ENCODE measurements around the gene ZNF618. TPM values are rescaled to one million over a fixed set of nuclear protein-coding genes. Genes with fewer than 3 reads are reported as not detected.

ZNF618 gene
- total RNA-seq, 2 experiments from 2014 or later, result 0.22 to 0.27 TPM

GRCh38 chr9:113955076-113955752, 79.1 kb downstream of the ZNF618 start:
- POLR2A ChIA-PET, result no interaction called here
- Mint-ChIP-seq H3K27ac (no peak overlapping the region), H3K4me1 (ENCODE audit: low read depth) (no peaks in the 10 kb centered on the region), H3K9me3 (no peaks in the 10 kb centered on the region), H3K36me3 (ENCODE audit: low read depth) (no peaks in the 10 kb centered on the region), H3K27me3 (no peaks in the 10 kb centered on the region), H3K4me3 (no peak overlapping the region)
- intact Hi-C loops (cut with micrococcal nuclease), result no loop called here
- TF ChIP-seq, protein P1, sequence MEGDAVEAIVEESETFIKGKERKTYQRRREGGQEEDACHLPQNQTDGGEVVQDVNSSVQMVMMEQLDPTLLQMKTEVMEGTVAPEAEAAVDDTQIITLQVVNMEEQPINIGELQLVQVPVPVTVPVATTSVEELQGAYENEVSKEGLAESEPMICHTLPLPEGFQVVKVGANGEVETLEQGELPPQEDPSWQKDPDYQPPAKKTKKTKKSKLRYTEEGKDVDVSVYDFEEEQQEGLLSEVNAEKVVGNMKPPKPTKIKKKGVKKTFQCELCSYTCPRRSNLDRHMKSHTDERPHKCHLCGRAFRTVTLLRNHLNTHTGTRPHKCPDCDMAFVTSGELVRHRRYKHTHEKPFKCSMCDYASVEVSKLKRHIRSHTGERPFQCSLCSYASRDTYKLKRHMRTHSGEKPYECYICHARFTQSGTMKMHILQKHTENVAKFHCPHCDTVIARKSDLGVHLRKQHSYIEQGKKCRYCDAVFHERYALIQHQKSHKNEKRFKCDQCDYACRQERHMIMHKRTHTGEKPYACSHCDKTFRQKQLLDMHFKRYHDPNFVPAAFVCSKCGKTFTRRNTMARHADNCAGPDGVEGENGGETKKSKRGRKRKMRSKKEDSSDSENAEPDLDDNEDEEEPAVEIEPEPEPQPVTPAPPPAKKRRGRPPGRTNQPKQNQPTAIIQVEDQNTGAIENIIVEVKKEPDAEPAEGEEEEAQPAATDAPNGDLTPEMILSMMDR (IDR thresholded peaks at IDR 0.05), result no peak
- CTCF ChIA-PET, result no interaction called here
- ATAC-seq (no peak), DNase-seq (no peak)

GRCh38 chr9:113956901-113957300, 80.8 kb downstream of the ZNF618 start:
- no peak overlapping the region for H3K4me3 Mint-ChIP-seq
- intact Hi-C loops (cut with micrococcal nuclease), result no loop called here
- DNase-seq, result no peak
- TF ChIP-seq, protein P1 (IDR thresholded peaks at IDR 0.05), result no peak
- no peak for ATAC-seq
- no peak overlapping the region for H3K27ac Mint-ChIP-seq
- H3K4me1 Mint-ChIP-seq (ENCODE audit: low read depth), result no peaks in the 10 kb centered on the region
- H3K9me3 Mint-ChIP-seq, result no peaks in the 10 kb centered on the region
- ChIA-PET POLR2A (no interaction called here), CTCF (no interaction called here)
- no peaks in the 10 kb centered on the region for H3K36me3 Mint-ChIP-seq (ENCODE audit: low read depth)
- no peaks in the 10 kb centered on the region for H3K27me3 Mint-ChIP-seq

DNA sequence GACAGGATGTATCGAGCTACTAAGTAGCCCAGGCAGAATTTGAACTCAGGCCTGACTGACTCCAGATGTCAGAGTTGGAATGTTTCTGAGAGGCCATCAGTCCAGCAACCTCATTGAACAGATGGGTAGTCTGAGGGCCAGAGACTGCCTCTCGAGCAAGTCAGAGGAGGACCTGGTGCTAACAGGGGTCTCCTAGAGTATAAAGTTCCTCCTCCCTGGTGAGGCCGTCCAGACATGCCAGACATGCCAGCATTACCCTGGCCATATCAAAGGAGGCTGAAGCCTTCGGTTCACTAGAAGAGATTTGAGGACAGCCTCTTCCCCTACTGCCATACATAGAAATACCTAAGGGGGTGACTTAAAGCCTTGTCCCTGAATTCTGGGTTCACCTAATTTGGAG, 81.2 kb downstream of the ZNF618 start:
- no peaks in the 10 kb centered on the region for H3K27me3 Mint-ChIP-seq
- intact Hi-C loops (cut with micrococcal nuclease), result no loop called here
- no peak overlapping the region for H3K27ac Mint-ChIP-seq
- DNase-seq (no peak), ATAC-seq (no peak)
- ChIA-PET POLR2A (no interaction called here), CTCF (no interaction called here)
- H3K4me3 Mint-ChIP-seq, result no peak overlapping the region
- H3K36me3 Mint-ChIP-seq (ENCODE audit: low read depth), result no peaks in the 10 kb centered on the region
- H3K4me1 Mint-ChIP-seq (ENCODE audit: low read depth), result no peaks in the 10 kb centered on the region
- TF ChIP-seq, protein P1 (IDR thresholded peaks at IDR 0.05), result no peak
- H3K9me3 Mint-ChIP-seq, result no peaks in the 10 kb centered on the region

GRCh38 chr9:113957821-113958341, 81.8 kb downstream of the ZNF618 start:
- Mint-ChIP-seq H3K27ac (no peak overlapping the region), H3K9me3 (no peaks in the 10 kb centered on the region), H3K4me1 (ENCODE audit: low read depth) (no peaks in the 10 kb centered on the region), H3K36me3 (ENCODE audit: low read depth) (no peaks in the 10 kb centered on the region), H3K27me3 (no peaks in the 10 kb centered on the region), H3K4me3 (no peak overlapping the region)
- intact Hi-C loops (cut with micrococcal nuclease), result no loop called here
- TF ChIP-seq, protein P1 (IDR thresholded peaks at IDR 0.05), result no peak
- POLR2A ChIA-PET, result no interaction called here
- CTCF ChIA-PET, result no interaction called here
- ATAC-seq (no peak), DNase-seq (no peak)

- intact Hi-C loops (cut with micrococcal nuclease), result no loop called here
- Mint-ChIP-seq H3K4me3 (no peak overlapping the region), H3K36me3 (ENCODE audit: low read depth) (no peaks in the 10 kb centered on the region), H3K4me1 (ENCODE audit: low read depth) (no peaks in the 10 kb centered on the region), H3K9me3 (no peaks in the 10 kb centered on the region), H3K27me3 (no peaks in the 10 kb centered on the region), H3K27ac (no peak overlapping the region)
- ChIA-PET CTCF (no interaction called here), POLR2A (no interaction called here)
- DNase-seq (no peak), ATAC-seq (no peak)
- TF ChIP-seq, protein P1 (IDR thresholded peaks at IDR 0.05), result no peak
These were observed 82.4 kb downstream of the ZNF618 start for GRCh38 chr9:113958556-113958955.
